GM12873 (cell line): ENCODE data around the gene TAB2.

Experiments used
- TF ChIP-seq, protein P1 (sequence below): IDR thresholded peaks from 2 replicates; pipeline ENCODE4 v1.5.1; 2012; ENCODE audit warnings: low read depth, mild to moderate bottlenecking, moderate library complexity, low read length, control low read depth; ENCODE audit not compliant: insufficient read depth; ENCODE audit errors: missing control alignments

The TAB2 gene

DNA sequence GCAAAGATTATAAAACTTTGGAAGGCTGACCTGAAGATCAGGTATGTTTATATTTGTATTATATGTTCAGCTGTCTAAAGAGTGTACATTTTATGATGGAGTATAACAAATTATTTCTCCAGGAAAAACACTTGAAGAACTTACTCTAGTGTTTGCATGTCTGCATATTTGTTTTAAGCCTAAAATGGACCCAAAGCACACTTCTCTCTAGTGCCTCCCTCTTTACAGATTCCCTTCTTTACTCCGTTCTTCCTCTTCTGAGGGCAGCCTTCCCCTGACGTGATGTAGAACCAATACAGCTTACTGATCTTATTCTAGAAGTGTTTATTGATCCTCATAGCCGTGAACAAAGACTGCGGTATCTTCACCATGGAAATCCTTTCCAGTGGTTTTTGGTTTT, 96.5 kb downstream of the TAB2 start:
- TF ChIP-seq, protein P1, sequence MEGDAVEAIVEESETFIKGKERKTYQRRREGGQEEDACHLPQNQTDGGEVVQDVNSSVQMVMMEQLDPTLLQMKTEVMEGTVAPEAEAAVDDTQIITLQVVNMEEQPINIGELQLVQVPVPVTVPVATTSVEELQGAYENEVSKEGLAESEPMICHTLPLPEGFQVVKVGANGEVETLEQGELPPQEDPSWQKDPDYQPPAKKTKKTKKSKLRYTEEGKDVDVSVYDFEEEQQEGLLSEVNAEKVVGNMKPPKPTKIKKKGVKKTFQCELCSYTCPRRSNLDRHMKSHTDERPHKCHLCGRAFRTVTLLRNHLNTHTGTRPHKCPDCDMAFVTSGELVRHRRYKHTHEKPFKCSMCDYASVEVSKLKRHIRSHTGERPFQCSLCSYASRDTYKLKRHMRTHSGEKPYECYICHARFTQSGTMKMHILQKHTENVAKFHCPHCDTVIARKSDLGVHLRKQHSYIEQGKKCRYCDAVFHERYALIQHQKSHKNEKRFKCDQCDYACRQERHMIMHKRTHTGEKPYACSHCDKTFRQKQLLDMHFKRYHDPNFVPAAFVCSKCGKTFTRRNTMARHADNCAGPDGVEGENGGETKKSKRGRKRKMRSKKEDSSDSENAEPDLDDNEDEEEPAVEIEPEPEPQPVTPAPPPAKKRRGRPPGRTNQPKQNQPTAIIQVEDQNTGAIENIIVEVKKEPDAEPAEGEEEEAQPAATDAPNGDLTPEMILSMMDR = no peak

DNA sequence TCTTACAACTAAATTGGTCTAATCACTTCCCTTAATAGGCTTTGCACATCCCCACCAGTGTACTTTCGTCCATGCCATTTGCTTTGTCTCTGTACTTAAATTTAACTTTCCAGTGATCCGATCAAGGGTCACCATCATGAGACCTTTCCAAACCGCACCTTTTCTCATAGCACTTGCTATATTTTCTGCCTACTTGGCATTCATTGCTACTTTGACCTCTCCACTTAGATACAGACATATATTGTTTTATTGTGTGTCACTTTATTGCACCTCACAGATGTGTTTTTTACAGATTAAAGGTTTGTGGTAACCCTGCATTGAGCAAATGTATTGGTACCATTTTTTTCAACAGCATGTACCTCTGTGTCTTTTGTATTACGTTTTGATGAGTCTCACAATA, 97.3 kb downstream of the TAB2 start:
- TF ChIP-seq, protein P1 = no peak

DNA sequence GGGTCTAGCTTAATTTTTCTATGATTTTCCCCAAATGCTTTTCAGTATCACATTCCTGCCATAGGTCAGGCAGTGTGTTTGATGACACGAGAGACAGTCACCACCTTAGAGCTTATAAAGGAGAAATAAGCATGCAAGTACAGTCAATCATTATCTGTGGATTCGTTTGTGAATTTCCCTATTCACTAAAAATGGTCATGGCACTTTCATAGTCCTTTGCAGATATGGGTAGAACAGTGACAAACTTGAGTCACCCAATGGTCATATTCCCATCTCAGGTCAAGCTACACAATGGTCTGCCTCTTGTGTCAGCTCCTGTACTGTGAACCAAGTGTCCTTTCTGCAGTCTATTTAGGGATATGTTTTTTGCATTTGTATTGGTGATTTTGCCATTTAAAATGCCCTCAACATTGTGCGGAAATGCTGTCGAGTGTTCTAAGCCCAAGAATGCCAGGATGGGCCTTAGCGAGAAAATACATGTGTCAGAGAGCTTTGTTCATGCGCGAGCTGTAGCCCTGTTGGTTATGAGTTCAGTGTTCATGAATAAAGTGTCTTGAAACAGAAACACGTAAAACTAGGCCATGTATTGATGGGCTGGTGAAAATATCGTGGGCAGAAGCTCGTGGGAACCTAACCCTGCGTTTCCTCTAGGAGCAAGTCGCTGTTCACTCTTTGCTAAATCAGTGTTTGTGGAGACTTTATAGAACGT, 102.3 kb downstream of the TAB2 start:
- TF ChIP-seq, protein P1 = no peak

DNA sequence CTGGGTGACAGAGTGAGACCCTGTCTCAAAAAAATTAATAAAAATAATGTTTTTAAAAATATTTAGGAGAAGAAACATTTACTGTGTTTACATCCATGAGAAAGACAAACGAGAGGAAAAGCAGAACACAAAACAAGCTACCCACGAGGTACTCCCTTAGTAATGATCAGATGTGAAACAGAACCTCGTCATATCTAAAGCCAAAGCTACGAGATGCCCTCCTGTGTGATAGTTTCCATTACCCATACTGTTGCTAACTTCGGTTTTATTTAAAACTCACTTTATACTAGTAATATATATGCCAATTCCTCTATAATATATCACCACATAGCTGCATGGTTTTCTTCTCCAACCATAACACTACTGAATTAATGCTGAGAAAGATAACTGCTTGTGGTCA, 103.6 kb downstream of the TAB2 start:
- TF ChIP-seq, protein P1 = no peak

DNA sequence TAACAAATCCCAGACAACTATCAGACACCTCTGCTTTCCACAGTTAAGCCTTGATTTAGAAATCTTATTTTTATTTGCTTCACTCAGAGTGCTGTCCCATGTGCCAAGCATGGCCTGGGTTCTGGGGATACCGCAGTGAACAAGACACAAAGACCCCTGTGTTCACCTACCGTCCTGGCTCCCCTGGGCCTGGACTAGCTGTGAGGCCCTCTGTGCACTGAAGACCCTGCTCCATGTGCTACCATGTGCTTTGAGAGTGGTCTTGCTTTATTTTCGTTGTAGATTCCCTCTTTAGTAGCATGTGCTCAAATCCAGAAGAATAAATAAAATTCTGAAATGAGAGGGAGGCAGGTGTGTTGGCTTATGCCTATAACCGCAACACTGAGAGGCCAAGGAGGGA, 105.1 kb downstream of the TAB2 start:
- TF ChIP-seq, protein P1 = no peak

DNA sequence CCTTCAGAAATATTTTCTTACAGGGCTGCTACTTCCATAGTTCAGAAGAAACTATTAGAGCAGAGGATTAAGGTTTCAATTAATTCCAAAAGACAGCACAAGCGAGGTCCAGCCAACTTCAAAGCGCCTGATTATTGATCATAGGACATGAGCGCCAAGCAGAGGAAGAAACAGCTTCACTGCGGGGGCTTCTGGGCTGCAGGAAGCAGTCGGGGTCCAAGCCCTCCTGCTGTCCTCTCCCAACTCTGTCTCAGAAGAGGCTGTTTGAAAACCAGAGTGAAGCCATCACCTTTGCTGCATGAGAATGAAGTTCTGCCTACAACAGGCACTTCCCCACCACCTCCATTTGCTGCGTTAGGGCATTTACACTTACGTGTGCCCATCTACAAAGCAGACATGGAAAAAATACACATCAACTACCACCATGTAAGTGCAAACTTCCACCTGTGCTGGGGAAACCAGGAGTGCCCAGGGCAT, 106.5 kb downstream of the TAB2 start:
- TF ChIP-seq, protein P1 = no peak

DNA sequence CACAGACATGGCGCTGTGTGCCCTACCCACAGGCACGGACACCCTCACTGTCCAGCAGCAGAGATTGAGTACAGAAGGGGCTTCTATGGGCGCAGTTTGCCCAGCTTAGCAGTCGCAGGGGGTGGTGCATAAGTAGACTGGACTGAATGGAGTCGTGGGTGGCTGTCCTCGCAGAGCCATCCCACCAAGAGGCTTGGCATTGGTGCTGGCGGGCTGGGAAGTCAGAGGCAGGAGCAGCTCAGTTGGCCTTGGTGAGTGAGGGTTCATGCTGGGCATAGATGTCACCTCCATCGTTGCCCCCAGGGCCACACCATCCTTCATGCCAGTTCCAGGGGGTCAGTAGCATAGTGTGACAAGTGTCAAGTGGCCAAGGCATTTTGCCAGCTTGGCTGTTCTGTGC, 107.7 kb downstream of the TAB2 start:
- TF ChIP-seq, protein P1 = no peak
